Keratinocyte (primary cell): ENCODE measurements around the gene FLNA. TPM values are rescaled to one million over a fixed set of nuclear protein-coding genes. Genes with fewer than 3 reads are reported as not detected.

ENCODE experiments used
- DNase-seq: peaks from one replicate; pipeline ENCODE4 v3.0.0-alpha.2; 2011; ENCODE audit warnings: low read depth, missing footprints, low spot score
- FAIRE-seq: peaks from 2 replicates; lab custom pipeline; 2011; peaks lifted over from hg19 to GRCh38; lab: Jason Lieb, UNC
- H2AFZ ChIP-seq: 2 replicates; pipeline ENCODE4 v1.6.0; 2012; ENCODE audit warnings: low read length, control low read depth, inconsistent platforms; ENCODE audit not compliant: control insufficient read depth
- H3K27ac ChIP-seq: 2 replicates; pipeline ENCODE4 v1.5.1; 2011; ENCODE audit warnings: low read length; ENCODE audit not compliant: control insufficient read depth, insufficient read depth
- H3K27me3 ChIP-seq: 3 replicates; pipeline ENCODE4 v1.6.0; 2011; ENCODE audit warnings: low read length; ENCODE audit not compliant: control insufficient read depth, insufficient read depth; ENCODE audit errors: extremely low read depth
- H3K36me3 ChIP-seq, 2 experiments: 2 replicates in 1 of 2; 3 replicates in 1 of 2; pipeline ENCODE4 v1.5.1; 2011; ENCODE audit warnings: low read length in 2 of 2, mild to moderate bottlenecking in 1 of 2; ENCODE audit not compliant: control insufficient read depth in 2 of 2, insufficient read depth in 2 of 2; ENCODE audit errors: extremely low read depth in 1 of 2
- H3K4me1 ChIP-seq: 3 replicates; pipeline ENCODE4 v1.5.1; 2011; ENCODE audit warnings: low read length; ENCODE audit not compliant: control insufficient read depth, insufficient read depth; ENCODE audit errors: extremely low read depth
- H3K4me2 ChIP-seq: 3 replicates; pipeline ENCODE4 v1.6.0; 2011; ENCODE audit warnings: low read depth, low read length; ENCODE audit not compliant: control insufficient read depth, insufficient read depth; ENCODE audit errors: extremely low read depth
- H3K4me3 ChIP-seq, 3 experiments: fragments of 200-600 bp in 1 of 3; sonication (generic) in 1 of 3; 2 replicates in 2 of 3; 3 replicates in 1 of 3; pipeline ENCODE4 v1.5.1; 2011 to 2016; ENCODE audit warnings: low read length in 3 of 3, mild to moderate bottlenecking in 3 of 3, control low read depth in 2 of 3, inconsistent platforms in 1 of 3, low read depth in 1 of 3, mixed read lengths in 1 of 3, mixed run types in 1 of 3, moderate library complexity in 1 of 3; ENCODE audit not compliant: control insufficient read depth in 2 of 3, insufficient read depth in 2 of 3; ENCODE audit errors: extremely low read depth in 1 of 3
- H3K79me2 ChIP-seq: 2 replicates; pipeline ENCODE4 v1.6.0; 2012; ENCODE audit warnings: low read length; ENCODE audit not compliant: control insufficient read depth, insufficient read depth
- H3K9ac ChIP-seq: 3 replicates; pipeline ENCODE4 v1.6.0; 2011; ENCODE audit warnings: low read length; ENCODE audit not compliant: control insufficient read depth, insufficient read depth; ENCODE audit errors: extremely low read depth
- H3K9me1 ChIP-seq: 3 replicates; pipeline ENCODE4 v1.6.0; 2011; ENCODE audit warnings: low read length; ENCODE audit not compliant: control insufficient read depth, insufficient read depth; ENCODE audit errors: extremely low read depth
- H3K9me3 ChIP-seq: 2 replicates; pipeline ENCODE4 v1.5.1; 2012; ENCODE audit warnings: low read depth, low read length; ENCODE audit not compliant: control insufficient read depth
- H4K20me1 ChIP-seq: 3 replicates; pipeline ENCODE4 v1.6.0; 2011; ENCODE audit warnings: low read length; ENCODE audit not compliant: control insufficient read depth, insufficient read depth; ENCODE audit errors: extremely low read depth
- EZH2 ChIP-seq: IDR thresholded peaks from one replicate; pipeline ENCODE4 v1.6.1; 2012; ENCODE audit warnings: inconsistent platforms, mild to moderate bottlenecking, low read length, moderate library complexity
- dilution Hi-C: fragments of 300-500 bp; cut with MboI; formaldehyde crosslinking; loops from one replicate; pipeline ENCODE4 v1.7.0; 2020; ENCODE audit warnings: low sequenced_read_pairs; ENCODE audit not compliant: extremely low pct_ligation_motif_present
- polyA plus RNA-seq, 5 experiments: library from polyadenylated mRNA; depleted of rRNA in 3 of 5; stranded (reverse) in 3 of 5; stranded (forward) in 1 of 5; unstranded in 1 of 5; fragments of >200 nt; gene quantifications; 1 replicate in 1 of 5; 2 replicates in 3 of 5; 3 replicates in 1 of 5; pipeline versions ENCODE4 v1.2.1 to v1.2.3, GENCODE V29; 2011 to 2012; ENCODE audit warnings: missing spikeins in 2 of 5, low read depth in 1 of 5, low replicate concordance in 1 of 5
- TF ChIP-seq, protein P1 (sequence below), 3 experiments: IDR thresholded peaks in 1 of 3; conservative IDR thresholded peaks in 1 of 3; optimal IDR thresholded peaks in 1 of 3; 2 replicates in 2 of 3; 3 replicates in 1 of 3; pipeline versions ENCODE3 to v1.5.1; 2011; ENCODE audit warnings: low read length in 3 of 3, mild to moderate bottlenecking in 3 of 3, moderate library complexity in 2 of 3, control low read depth in 1 of 3, inconsistent platforms in 1 of 3; ENCODE audit not compliant: insufficient read depth in 2 of 3; ENCODE audit errors: extremely low read depth in 1 of 3

Gene FLNA
- polyA plus RNA-seq, 1 donor (not counting 4 experiments of a cell fraction or from before 2014, with no cell fraction given): 245 TPM

DNA sequence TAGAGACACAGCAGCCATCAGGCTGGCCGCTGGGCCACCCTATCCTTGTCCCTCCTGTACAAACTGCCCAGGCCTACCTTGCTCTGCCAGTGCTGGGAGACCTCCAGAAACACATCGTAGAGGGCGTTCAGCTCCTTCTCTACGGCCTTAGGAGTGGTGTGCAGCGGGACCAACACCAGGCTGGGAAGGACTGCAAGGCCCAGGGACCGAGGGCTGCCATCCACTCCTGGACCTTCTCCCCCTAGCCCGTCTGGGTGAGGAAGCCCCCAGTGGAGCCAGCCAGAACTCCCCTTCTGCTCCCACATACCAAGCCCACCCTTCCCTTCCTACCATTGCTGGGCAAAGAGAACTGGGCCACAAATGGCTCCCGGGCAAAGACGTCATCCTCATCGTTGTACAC, 28.8 kb upstream of the FLNA start:
- Histone ChIP-seq H4K20me1 (no peaks in the 10 kb centered on the region), H3K4me2 (no peak overlapping the region), H3K4me3 (no peak overlapping the region), H3K9me3 (no peaks in the 10 kb centered on the region), H3K27ac (no peak overlapping the region), H3K27me3 (no peaks in the 10 kb centered on the region), H3K36me3 (peaks cover 6 to 18% of the 10 kb centered on the region in 2 experiments), H3K79me2 (peaks cover 13% of the 10 kb centered on the region), H3K4me1 (peaks cover 2% of the 10 kb centered on the region), H3K9ac (no peak overlapping the region), H3K9me1 (no peaks in the 10 kb centered on the region), H2AFZ (no peak overlapping the region)
- dilution Hi-C loops: no loop called here
- no peak for FAIRE-seq
- no peak for TF ChIP-seq EZH2
- TF ChIP-seq, protein P1, sequence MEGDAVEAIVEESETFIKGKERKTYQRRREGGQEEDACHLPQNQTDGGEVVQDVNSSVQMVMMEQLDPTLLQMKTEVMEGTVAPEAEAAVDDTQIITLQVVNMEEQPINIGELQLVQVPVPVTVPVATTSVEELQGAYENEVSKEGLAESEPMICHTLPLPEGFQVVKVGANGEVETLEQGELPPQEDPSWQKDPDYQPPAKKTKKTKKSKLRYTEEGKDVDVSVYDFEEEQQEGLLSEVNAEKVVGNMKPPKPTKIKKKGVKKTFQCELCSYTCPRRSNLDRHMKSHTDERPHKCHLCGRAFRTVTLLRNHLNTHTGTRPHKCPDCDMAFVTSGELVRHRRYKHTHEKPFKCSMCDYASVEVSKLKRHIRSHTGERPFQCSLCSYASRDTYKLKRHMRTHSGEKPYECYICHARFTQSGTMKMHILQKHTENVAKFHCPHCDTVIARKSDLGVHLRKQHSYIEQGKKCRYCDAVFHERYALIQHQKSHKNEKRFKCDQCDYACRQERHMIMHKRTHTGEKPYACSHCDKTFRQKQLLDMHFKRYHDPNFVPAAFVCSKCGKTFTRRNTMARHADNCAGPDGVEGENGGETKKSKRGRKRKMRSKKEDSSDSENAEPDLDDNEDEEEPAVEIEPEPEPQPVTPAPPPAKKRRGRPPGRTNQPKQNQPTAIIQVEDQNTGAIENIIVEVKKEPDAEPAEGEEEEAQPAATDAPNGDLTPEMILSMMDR (optimal IDR thresholded peaks at IDR 0.05 in 1 of 3, IDR thresholded peaks at IDR 0.05 in 1 of 3, conservative IDR thresholded peaks at IDR 0.05 in 1 of 3; ENCODE audit: extremely low read depth in 1 of 3, insufficient read depth in 2 of 3, low read length in 3 of 3): no peak
- DNase-seq: no peak

DNA sequence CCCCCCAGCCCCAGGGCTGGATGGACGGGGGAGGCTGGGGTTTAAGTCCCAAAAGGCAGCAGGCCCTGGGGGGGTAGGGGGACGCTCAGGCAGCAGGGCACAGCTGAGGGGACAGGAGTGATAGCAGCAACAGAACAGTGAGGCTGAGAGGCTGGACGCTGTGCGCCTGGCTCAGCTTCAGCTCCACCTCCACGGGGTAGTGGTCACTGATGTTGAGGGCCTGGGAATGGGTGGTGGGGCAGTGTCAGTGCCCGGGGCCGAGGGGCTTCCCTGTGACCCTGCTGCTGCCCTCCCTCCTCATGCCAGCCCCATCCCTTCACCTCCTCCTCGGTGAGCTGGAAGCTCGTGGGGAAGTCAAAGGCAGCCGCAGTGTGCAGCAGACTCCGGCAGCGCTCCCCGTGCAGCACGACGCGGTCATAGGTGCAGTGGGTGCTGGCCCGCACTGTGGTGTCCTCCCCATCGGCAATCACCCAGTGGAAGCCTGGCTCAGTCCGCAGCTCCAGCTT, 28.2 kb upstream of the FLNA start:
- Histone ChIP-seq H3K4me1 (peaks cover 2% of the 10 kb centered on the region), H3K27me3 (no peaks in the 10 kb centered on the region), H3K9me1 (no peaks in the 10 kb centered on the region), H4K20me1 (no peaks in the 10 kb centered on the region), H3K36me3 (peaks cover 6 to 18% of the 10 kb centered on the region in 2 experiments), H3K9me3 (no peaks in the 10 kb centered on the region), H3K27ac (peak overlapping the region; percentile 4), H3K4me3 (no peak overlapping the region), H2AFZ (no peak overlapping the region), H3K79me2 (peaks cover 13% of the 10 kb centered on the region), H3K4me2 (no peak overlapping the region), H3K9ac (no peak overlapping the region)
- TF ChIP-seq, protein P1 (optimal IDR thresholded peaks at IDR 0.05 in 1 of 3, IDR thresholded peaks at IDR 0.05 in 1 of 3, conservative IDR thresholded peaks at IDR 0.05 in 1 of 3; ENCODE audit: extremely low read depth in 1 of 3, insufficient read depth in 2 of 3, low read length in 3 of 3): no peak
- no peak for TF ChIP-seq EZH2
- DNase-seq (no peak), FAIRE-seq (no peak)
- dilution Hi-C loops: no loop called here
